ENCODE data around the gene CMBL. TPM values are rescaled to one million over a fixed set of nuclear protein-coding genes. Genes with fewer than 3 reads are reported as not detected.
"Not testable (repeated sequence)": the region's sequence is repeated elsewhere in the genome, so short reads cannot be mapped to it uniquely, and the experiment has no call there.

The CMBL gene
- total RNA-seq, 1 donor from 2014 or later = 31.2 TPM

DNA sequence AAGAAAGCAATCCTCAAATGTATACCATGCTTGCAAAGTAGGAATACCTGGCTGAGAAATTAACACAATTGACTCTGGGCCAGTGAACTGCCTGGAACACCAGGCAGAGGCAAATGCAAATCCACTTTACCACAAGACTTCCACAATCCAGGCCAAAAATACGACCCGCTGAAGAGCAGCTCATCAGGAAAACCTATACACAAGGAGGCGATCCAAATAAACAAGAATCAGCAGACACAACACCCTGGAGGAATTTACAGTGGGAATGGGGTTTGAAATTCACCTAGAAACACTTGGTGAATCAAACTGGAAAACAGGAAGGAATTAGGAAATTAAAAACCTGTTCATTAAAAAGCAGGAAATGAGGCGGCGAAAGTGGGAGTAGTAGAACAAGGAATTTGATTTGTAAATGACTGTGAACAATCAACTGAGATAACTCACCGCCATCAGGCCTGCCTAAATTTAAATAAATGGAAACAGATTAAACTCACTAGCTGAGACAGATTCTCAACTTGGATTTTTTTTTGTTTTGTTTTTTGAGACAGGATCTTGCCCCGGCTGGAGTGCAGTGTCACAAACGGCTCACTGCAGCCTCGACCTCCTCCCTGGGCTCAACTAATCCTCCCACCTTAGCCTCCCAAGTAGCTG is 15.9 kb downstream of the CMBL start:
- no peak for DNase-seq (ENCODE audit: low spot score)
- intact Hi-C loops (cut with DNase I) = no loop called here

DNA sequence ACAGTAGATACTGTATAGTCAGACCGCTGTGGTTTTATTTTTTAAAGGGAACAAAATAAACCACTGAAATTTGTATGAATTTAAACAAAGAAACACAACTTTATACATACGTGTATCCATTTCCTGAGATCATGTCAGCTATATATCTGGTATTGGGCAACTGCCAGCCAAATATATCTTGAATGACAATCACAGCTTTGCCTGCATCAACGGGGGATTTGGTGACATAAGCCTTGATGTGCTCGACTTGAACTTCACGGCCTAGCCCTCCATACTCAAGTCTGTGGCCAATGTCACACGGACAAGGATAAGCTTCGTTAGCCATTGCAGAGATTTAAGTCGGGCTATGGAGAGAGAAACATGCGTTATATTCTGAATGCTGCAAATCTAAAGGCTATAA is 17.3 kb downstream of the CMBL start:
- no peak for DNase-seq (ENCODE audit: low spot score)
- intact Hi-C loops (cut with DNase I) = no loop called here

DNA sequence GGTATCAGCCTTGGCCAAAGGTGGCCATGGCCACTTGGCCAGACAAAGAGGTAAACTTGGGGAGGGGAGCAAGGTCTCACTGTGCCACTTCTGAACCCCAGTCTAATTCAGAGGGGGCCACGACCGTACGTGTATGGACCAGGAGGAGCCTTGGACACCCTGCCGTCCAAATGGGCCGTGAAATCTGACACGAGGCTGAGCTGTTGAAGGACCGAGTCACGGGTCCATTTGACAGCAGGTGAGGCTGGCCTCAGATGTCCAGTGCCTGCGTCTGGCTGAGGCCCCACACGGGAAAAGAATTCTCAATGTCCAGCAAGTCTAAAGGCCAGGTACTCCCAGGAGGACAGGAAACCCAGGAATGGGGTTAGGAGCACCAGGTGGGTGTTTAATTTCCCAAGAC is 17.7 kb downstream of the CMBL start:
- intact Hi-C loops (cut with DNase I) = loop anchor here (5.0 kb wide), 3 partner anchors 62 to 337 kb away; partner anchors contain the start of gene MARCHF6
- no peak for DNase-seq (ENCODE audit: low spot score)

DNA sequence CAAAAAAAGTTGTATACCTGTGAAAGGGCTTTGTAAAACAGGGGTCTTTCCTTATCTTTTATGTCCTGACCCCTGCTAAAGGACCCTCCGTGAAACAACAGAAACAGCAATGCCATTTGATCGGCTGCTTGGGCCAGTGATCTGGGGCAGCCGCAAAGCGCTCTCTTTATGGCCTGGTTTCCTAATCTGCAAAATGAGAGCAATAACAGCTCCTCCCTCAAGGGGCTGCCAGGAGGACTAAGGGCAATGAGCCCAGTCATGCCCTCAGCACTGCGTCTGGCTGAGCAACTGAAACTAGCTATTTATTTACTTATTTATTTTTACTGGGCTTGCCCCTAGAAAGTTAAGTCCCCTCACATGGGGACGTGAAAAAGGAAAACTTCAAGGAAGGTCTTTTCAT is 18.3 kb downstream of the CMBL start:
- intact Hi-C loops (cut with DNase I) = loop anchor here (5.0 kb wide), 3 partner anchors 63 to 338 kb away; partner anchors contain the start of gene MARCHF6
- no peak for DNase-seq (ENCODE audit: low spot score)

DNA sequence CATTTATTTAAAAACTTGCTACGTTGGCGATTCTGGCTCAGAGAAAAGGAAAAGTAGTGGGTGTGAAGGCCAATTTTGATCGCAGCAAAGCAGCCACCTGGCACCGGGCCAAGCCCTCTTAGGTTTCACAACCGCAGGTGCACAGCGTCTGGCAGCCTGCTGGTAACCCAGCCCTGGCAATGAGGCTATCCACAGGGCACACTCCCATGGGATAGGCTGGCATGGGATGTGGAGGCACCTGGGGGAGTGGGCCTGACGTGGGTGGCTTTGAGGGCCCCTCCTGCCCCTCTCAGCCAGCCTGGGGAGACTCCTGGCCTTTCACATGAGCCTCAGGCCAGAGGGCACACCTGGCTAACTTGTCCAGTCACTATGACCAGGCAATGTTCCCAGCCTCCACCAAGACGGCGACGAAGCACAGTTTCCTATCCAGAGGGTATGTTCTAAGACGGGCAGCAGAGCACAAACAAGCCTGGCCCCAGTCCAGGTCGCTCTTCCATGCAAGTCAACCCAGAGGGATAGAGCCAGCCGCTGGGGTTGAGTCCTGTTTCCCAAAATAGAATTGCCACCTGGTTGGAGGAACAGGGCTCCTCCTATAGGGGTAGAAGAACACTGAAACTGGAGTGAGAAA is 19.0 kb downstream of the CMBL start:
- intact Hi-C loops (cut with DNase I) = loop anchor here (5.0 kb wide), 3 partner anchors 64 to 339 kb away; partner anchors contain the start of gene MARCHF6
- DNase-seq (ENCODE audit: low spot score) = peak; percentile 78

DNA sequence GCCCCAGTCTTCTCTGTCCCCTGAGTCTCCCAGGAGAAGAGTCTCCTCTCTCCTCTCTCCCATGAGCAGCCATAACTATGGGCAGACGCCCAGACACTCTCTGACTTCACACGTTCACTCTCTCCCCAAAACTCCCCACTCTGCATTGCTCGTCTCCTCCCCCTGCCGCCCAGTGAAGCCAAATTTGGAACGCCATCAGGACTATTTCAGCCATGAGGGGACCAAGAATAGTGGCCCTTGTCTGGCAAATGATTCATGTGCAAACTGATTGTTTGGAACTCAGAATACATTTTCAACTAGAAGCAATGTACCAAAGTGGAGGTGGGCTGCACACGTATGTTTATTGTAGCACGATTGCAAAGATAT is 20.9 kb downstream of the CMBL start:
- intact Hi-C loops (cut with DNase I) = loop anchor here (5.0 kb wide), 3 partner anchors 65 to 340 kb away; partner anchors contain the start of gene MARCHF6

DNA sequence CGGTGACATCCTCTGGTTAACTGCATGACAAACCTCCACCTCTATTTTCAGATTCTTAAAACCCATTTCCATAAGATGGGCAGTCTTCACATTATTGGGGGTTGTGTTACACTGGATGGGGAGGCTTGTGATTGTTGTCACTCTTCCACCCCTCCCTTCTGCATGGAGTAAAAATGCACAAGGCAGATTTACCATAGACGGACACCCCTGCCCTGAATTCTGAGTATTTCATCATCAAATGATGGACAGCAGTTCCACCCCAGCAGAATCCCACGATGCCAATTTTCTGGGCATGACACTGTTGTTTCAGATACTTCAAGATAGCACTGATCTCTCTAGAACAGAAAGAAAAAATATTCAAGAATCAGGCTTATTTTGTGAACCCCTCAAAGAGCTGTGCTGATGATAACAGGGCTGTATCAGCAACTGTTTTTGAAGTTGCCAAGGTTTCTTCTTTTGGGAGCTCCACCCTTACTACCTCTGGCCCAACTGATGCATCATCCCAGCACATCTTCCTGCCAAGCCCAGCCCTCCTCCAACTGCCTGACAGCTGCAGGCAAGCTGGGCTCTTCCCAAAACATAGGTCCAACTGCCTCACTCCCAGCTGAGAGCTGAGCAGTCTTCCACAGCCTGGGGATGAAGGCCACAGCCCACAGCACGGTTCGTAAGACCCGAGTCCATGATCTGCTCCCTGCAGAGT is 21.4 kb downstream of the CMBL start:
- no peak for DNase-seq (ENCODE audit: low spot score)
- intact Hi-C loops (cut with DNase I) = loop anchor here (5.0 kb wide), 3 partner anchors 66 to 341 kb away; partner anchors contain the start of gene MARCHF6

More for the DNA sequence above, 20.9 kb downstream of the CMBL start:
- no peak for DNase-seq (ENCODE audit: low spot score)

DNA sequence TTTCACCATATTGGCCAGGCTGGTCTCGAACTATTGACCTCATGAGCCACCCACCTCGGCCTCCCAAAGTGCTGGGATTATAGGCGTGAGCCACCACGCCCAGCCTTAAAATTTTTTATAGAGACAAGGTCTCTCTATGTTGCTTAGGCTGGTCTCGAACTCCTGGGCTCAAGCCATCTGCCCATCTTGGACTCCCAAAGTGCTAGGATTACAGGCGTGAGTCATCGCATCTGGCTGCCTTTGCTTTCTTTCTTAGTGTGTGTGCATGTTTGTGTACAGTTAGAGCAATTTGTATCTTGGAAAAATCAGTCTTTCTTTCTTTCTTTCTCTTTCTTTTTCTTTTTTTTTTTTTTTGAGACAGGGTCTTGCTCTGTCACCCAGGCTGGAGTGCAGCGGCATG is 22.3 kb downstream of the CMBL start:
- not testable (repeated sequence) for DNase-seq (ENCODE audit: low spot score)
- intact Hi-C loops (cut with DNase I) = loop anchor here (2.0 to 5.0 kb wide), 4 partner anchors 67 to 342 kb away; partner anchors contain the start of gene MARCHF6

DNA sequence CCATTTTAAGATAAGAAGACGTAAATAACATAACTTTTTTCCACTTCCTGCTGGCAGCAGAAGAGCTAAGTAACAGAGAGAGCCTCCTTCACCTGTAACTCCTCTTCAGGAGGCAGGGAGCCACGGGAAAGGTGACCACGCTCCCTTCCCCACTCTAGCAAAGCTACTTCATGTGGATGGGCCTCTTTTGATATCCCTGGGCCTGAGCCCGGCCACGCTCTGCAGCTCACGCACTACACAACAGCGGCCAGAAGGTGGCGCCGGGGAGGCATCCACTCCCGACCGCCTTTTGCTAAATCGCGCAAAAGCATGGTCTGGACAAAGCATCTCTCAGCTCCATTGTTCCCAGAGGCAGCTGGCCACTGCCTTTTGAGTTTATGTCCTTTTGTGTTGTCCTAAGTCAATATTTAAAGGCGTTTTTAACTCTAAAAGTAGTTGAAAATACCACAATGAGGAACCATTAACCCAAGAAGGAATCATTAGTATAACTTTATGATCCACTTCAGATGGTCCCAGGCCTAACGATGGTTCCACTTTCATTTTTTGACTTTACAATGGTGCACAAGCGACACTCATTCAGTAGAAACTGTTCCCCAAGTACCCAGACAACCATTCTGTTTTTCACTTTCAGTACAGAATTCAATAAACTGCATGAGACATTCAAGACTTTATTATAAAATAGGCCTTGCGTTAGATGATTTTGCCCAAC is 23.6 kb downstream of the CMBL start:
- intact Hi-C loops (cut with DNase I) = loop anchor here (2.0 to 5.0 kb wide), 2 partner anchors 48 to 141 kb away; no protein-coding TSS in a partner anchor
- peak; percentile 92 for DNase-seq (ENCODE audit: low spot score)

DNA sequence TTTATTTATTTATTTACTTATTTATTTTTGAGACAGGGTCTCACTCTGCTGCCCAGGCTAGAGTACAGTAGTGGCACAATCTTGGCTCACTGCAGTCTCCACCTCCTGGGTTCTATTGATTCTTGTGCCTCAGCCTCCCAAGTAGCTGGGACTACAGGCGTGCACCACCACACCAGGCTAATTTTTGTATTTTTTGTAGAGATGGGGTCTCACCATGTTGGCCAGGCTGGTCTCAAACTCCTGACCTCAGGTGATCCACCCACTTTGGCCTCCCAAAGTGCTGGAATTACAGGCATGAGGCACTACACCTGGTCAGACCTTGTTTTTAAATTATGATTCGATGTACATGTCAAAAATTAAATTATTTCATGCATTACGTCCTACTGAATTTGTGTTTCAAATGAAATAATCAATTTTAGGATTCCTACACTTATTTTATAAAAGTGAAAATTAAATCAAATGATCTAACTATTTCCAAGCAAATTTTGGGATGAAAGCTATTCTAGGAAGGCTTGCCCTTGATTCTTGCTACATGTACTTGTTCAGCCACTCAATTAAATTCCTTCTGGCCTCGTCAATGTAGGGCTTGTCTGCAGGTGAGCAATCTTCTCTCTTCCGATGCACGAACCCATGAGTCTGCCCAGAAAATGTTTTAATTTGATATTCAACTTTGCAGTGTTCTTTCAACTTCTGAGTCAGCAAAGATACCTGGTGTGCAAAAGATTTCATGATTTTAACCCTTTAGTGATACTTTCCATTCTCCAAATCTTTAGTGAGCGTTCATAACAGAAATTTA is 27.6 kb downstream of the CMBL start:
- DNase-seq (ENCODE audit: low spot score) = no peak
- intact Hi-C loops (cut with DNase I) = loop anchor here (5.0 kb wide), 1 partner anchor 52 kb away; no protein-coding TSS in a partner anchor

DNA sequence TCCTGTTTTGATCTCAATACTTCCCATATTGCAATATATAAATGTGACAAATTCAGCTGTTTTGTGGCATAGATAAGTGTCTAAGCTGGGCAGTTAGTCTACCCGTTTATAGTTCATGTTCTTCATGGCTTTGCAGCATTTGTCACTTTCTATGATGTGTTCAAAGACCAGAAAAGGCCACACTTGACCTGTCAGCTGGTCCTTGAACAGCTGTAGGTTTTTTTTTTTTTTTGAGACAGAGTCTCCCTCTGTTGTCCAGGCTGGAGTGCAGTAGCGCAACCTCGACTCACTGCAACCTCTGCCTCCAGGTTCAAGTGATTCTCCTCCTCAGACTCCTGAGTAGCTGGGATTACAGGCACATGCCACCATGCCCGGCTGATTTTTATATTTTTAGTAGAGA is 28.4 kb downstream of the CMBL start:
- no peak for DNase-seq (ENCODE audit: low spot score)

DNA sequence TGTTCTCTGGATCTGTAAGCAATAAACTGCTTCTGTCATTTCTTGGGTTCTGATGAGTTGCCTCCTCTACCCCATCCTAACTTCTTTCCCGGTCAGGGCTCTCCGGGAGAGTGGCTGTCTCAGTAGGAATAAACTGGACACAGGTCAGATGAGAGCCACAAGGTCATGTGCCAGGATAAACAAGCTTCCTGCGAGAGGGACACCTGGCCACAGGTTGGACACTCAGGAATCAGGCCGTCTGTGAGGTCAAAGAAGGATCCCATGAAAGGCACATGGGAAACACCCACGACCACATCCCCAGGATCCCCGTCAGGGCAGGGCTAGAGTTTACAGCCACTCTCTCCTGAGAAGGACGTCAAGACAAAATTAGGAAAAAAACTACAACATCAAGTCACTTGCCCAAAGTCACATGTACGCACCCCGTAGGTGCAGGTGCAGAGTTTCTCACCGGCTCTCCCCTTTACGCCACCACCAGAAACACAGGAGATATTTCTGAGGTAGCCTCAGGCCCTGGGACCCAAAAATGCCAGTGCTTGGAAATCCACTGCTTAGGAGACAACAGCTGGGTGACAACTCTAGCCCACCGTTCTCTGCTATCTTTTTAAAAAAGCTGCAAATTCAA is 28.9 kb downstream of the CMBL start:
- no peak for DNase-seq (ENCODE audit: low spot score)
- intact Hi-C loops (cut with DNase I) = no loop called here

More for the DNA sequence above, 28.4 kb downstream of the CMBL start:
- intact Hi-C loops (cut with DNase I) = no loop called here

DNA sequence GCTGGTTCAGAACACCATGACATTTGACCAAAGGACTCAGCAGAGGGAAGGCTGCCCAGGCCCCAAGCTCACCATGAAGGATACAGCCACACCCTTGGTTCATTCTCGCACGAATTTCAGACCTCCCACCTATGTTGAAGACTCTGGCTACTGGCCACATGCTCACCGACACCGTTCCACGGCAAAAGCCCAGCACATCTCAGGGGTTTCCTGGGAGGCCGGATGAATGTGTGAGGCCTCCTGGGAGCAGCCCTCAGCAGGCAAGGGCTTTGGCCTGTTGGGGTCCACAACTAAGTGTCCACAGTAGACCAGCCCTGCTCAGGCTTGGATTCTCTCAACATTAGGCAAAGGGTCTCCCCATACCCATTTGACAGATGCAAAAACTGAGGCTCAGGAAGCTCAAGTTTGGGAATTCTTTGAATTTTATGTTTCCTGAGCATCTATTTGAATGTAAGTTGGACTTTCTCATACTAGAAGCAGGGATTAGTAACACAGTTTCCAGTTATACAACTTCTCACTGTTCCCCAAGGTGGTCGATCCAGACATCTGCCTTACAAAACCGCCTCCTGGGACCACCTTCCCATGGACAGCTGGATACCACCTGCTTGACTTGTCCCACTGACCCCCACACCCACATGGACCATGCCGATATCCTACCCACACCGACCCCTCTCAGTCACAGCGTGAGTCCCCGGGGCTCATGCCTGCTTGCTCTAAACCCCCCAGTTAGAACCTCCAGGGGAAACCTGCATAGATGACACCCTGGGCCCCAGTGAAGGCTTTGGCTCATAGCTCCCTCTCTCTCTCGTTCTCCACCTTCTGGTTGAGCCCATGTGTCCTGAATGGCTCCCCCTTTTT is 29.7 kb downstream of the CMBL start:
- intact Hi-C loops (cut with DNase I) = no loop called here
- DNase-seq (ENCODE audit: low spot score) = no peak

DNA sequence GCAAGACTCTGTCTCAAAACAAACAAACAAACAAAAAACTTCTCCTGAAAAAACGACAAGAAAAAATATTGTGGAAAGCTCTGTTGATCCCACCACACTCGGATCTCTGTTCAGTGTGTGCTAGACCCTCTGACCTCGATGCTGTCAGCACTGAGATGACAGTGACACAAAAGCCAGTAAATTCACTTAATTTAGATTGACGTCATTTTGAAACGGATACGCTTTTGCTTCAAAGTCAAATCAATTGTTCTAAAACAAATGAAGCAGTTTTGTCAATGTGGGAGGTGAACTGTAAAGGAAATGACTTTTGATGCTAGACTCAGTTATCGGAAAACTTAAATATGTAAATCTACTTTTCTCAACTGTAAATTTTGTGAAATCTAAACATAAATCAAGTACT is 31.0 kb downstream of the CMBL start:
- intact Hi-C loops (cut with DNase I) = no loop called here

DNA sequence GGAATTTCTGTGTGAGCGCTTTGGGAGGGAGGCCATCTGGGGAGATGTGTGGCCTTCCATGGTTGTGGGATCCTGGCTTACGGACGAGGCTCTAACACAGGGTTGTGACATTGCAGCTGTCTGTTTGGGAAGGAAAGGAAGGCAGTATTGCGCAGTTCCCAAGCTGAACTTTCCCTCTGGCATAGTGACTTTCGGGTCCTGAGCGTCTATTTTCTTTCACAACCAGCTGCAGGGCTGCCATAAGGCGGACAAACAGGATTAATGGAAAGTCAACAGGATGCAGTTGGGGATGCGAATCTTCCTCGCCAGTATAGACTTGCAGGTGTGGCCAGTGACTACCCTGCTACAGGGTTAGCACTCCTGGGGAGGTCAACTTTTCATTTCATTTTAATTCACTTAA is 31.7 kb downstream of the CMBL start:
- intact Hi-C loops (cut with DNase I) = no loop called here
- no peak for DNase-seq (ENCODE audit: low spot score)

More for the DNA sequence above, 31.0 kb downstream of the CMBL start:
- DNase-seq (ENCODE audit: low spot score) = no peak

DNA sequence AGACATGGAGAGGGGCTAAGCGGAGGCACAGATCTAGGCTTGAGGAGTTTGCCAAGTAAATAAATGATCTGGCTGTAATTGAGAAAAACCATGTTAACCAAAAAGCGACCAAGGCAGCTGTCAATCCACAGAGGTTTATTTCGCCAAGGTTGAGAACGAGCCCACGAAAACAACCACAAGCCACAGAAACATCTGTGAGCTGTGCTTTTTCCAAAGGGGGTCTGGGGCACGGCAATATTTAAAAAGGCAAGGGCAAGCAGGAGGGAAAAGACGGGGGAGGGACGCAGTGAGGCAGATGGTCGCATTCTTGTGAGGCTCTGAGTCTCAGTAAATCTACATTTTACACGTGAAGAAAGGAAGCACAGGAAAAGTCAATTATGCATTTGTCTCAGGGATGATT is 32.2 kb downstream of the CMBL start:
- no peak for DNase-seq (ENCODE audit: low spot score)
- intact Hi-C loops (cut with DNase I) = no loop called here

DNA sequence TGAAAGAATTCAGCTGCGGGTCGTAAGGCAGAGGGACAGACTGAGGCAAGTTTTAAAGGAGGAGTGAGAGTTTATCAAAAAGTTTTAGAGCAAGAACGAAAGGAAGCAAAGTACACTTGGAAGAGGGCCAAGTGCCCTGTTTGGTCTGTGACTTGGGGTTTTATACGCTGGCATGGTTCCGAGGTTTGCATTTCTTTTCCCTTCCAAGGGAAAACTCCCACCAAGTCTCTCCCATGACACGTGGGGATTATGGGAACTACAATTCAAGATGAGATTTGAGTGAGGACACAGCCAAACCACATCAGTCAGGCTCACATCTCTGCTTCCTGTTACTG is 34.9 kb downstream of the CMBL start:
- intact Hi-C loops (cut with DNase I); DNase-seq (ENCODE audit: low spot score): not testable (repeated sequence)

Measured in cardiac septum (tissue), 1 donor.